Neural progenitor cell (in vitro differentiated cells): ENCODE results near the gene SOHLH2. TPM values are rescaled to one million over a fixed set of nuclear protein-coding genes. Genes with fewer than 3 reads are reported as not detected.

Experiments used
- DNase-seq: peaks from one replicate; pipeline ENCODE4 v3.0.0-alpha.2; 2016; ENCODE audit warnings: low spot score
- H2AFZ ChIP-seq: fragments of 200-600 bp; sonication (generic); replicated peaks from 2 replicates; pipeline ENCODE4 v1.6.1; 2016; ENCODE audit warnings: antibody characterized with exemption
- H3F3A ChIP-seq: fragments of 200-600 bp; sonication (generic); 2 replicates; pipeline ENCODE4 v1.6.1; 2016; ENCODE audit warnings: antibody characterized with exemption, low read depth
- H3K27ac ChIP-seq: fragments of 200-600 bp; sonication (generic); 2 replicates; pipeline ENCODE4 v1.5.1; 2016; ENCODE audit warnings: mild to moderate bottlenecking
- H3K27me3 ChIP-seq: fragments of 200-600 bp; sonication (generic); 2 replicates; pipeline ENCODE4 v1.6.1; 2016; ENCODE audit warnings: mild to moderate bottlenecking, moderate library complexity
- H3K36me3 ChIP-seq: fragments of 200-600 bp; sonication (generic); 2 replicates; pipeline ENCODE4 v1.5.1; 2016
- H3K4me1 ChIP-seq: fragments of 200-600 bp; sonication (generic); 2 replicates; pipeline ENCODE4 v1.6.1; 2016; ENCODE audit warnings: mixed run types
- H3K4me2 ChIP-seq: fragments of 200-600 bp; sonication (generic); 2 replicates; pipeline ENCODE4 v1.6.1; 2016
- H3K4me3 ChIP-seq: fragments of 200-600 bp; sonication (generic); 2 replicates; pipeline ENCODE4 v1.5.1; 2016
- H3K79me2 ChIP-seq: fragments of 200-600 bp; sonication (generic); 2 replicates; pipeline ENCODE4 v1.6.1; 2016; ENCODE audit warnings: low read depth
- H3K9ac ChIP-seq: fragments of 200-600 bp; sonication (generic); 2 replicates; pipeline ENCODE4 v1.6.1; 2016
- H3K9me3 ChIP-seq: fragments of 200-600 bp; sonication (generic); 2 replicates; pipeline ENCODE4 v1.5.1; 2016; ENCODE audit warnings: low read depth
- H4K20me1 ChIP-seq: fragments of 200-600 bp; sonication (generic); 2 replicates; pipeline ENCODE4 v1.6.1; 2016; ENCODE audit warnings: low read depth
- H3K27ac Mint-ChIP-seq: 3 replicates; pipeline ENCODE4 v1.8.0; 2021; ENCODE audit warnings: mixed read lengths
- H3K27me3 Mint-ChIP-seq: 2 replicates; pipeline ENCODE4 v1.8.0; 2022; ENCODE audit warnings: low read depth, mild to moderate bottlenecking, inconsistent platforms, moderate library complexity, mixed read lengths; ENCODE audit not compliant: insufficient read depth
- H3K36me3 Mint-ChIP-seq: 3 replicates; pipeline ENCODE4 v1.8.0; 2021; ENCODE audit warnings: mixed read lengths
- H3K4me1 Mint-ChIP-seq: 3 replicates; pipeline ENCODE4 v1.8.0; 2021; ENCODE audit warnings: mixed read lengths
- H3K4me3 Mint-ChIP-seq: 3 replicates; pipeline ENCODE4 v1.8.0; 2021; ENCODE audit warnings: mild to moderate bottlenecking, moderate library complexity, mixed read lengths
- H3K9me3 Mint-ChIP-seq: 3 replicates; pipeline ENCODE4 v1.8.0; 2020; ENCODE audit warnings: mixed read lengths
- CTCF ChIP-seq: fragments of 200-600 bp; sonication (generic); IDR thresholded peaks from 2 replicates; pipeline ENCODE4 v1.5.1; 2017; ENCODE audit warnings: antibody characterized with exemption, mild to moderate bottlenecking
- EZH2 ChIP-seq: fragments of 200-600 bp; sonication (generic); IDR thresholded peaks from 2 replicates; pipeline ENCODE4 v1.6.1; 2017; ENCODE audit warnings: antibody characterized with exemption, mild to moderate bottlenecking, moderate library complexity
- EZH2phosphoT487 ChIP-seq: fragments of 200-600 bp; sonication (generic); IDR thresholded peaks from 2 replicates; pipeline ENCODE4 v1.6.1; 2017; ENCODE audit warnings: antibody characterized with exemption
- total RNA-seq: library from RNA; depleted of rRNA; stranded (reverse); fragments of >200 nt; gene quantifications from 2 replicates; pipeline ENCODE4 v1.2.3, GENCODE V29; 2015; ENCODE audit warnings: low replicate concordance

SOHLH2 gene, protein sequence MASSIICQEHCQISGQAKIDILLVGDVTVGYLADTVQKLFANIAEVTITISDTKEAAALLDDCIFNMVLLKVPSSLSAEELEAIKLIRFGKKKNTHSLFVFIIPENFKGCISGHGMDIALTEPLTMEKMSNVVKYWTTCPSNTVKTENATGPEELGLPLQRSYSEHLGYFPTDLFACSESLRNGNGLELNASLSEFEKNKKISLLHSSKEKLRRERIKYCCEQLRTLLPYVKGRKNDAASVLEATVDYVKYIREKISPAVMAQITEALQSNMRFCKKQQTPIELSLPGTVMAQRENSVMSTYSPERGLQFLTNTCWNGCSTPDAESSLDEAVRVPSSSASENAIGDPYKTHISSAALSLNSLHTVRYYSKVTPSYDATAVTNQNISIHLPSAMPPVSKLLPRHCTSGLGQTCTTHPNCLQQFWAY
- 1.1 and 1.4 TPM in 2 replicates for total RNA-seq

GRCh38 chr13:36214163-36214921, at the start of gene SOHLH2:
TSS of gene SOHLH2 (minus strand) at chr13:36214556. CDS start at chr13:36214526, 30 bp downstream.
- H2AFZ ChIP-seq = peak within 1 kb of the TSS; percentile 77
- peaks cover 21% of the 10 kb centered on the region for H3F3A ChIP-seq
- peaks cover 22% of the 10 kb centered on the region for H3K4me1 Mint-ChIP-seq
- H3K9me3 ChIP-seq = no peaks in the 10 kb centered on the region
- no peaks in the 10 kb centered on the region for H4K20me1 ChIP-seq
- no peaks in the 10 kb centered on the region for H3K36me3 ChIP-seq
- H3K79me2 ChIP-seq = no peaks in the 10 kb centered on the region
- H3K9me3 Mint-ChIP-seq = peaks cover 20% of the 10 kb centered on the region
- H3K4me1 ChIP-seq = peaks cover 21% of the 10 kb centered on the region
- peaks cover 4% of the 10 kb centered on the region for H3K27me3 Mint-ChIP-seq
- H3K4me2 ChIP-seq = no peak within 1 kb of the TSS
- H3K27me3 ChIP-seq = no peaks in the 10 kb centered on the region
- H3K27ac ChIP-seq = peak within 1 kb of the TSS; percentile 59
- DNase-seq = no peak
- no peak for TF ChIP-seq EZH2phosphoT487
- no peak for TF ChIP-seq CTCF
- no peak for TF ChIP-seq EZH2
- H3K9ac ChIP-seq = no peak within 1 kb of the TSS
- no peak within 1 kb of the TSS for H3K4me3 ChIP-seq
- no peak within 1 kb of the TSS for H3K4me3 Mint-ChIP-seq
- no peaks in the 10 kb centered on the region for H3K36me3 Mint-ChIP-seq
- H3K27ac Mint-ChIP-seq = peak within 1 kb of the TSS; percentile 73

DNA sequence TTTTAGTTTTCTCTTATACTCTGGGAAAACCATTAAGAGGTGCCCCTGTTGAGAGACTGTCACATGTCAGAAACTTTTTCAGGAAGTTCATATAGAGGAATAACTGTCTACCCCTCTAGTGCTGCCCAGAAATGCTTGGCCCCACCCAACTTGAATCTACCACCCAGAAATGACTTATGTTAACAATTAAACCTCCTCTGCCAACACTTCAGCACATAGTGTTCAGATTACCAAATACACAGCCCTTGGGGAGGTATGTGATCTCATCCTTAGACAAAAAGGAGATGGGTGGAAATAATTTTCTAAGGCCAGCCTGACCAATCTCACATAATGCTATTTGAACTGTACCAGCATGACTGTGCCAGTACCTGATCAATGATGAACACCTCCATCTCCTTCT, 47.6 kb upstream of the SOHLH2 start:
- Mint-ChIP-seq H3K27ac (no peak overlapping the region), H3K27me3 (no peaks in the 10 kb centered on the region), H3K36me3 (no peaks in the 10 kb centered on the region), H3K4me1 (no peaks in the 10 kb centered on the region), H3K4me3 (no peak overlapping the region), H3K9me3 (no peaks in the 10 kb centered on the region)
- Histone ChIP-seq H4K20me1 (no peaks in the 10 kb centered on the region), H3K79me2 (no peaks in the 10 kb centered on the region), H2AFZ (no peak overlapping the region), H3K27me3 (no peaks in the 10 kb centered on the region), H3K4me2 (no peak overlapping the region), H3K27ac (no peak overlapping the region), H3K36me3 (no peaks in the 10 kb centered on the region), H3K9me3 (no peaks in the 10 kb centered on the region), H3K4me1 (no peaks in the 10 kb centered on the region), H3F3A (no peaks in the 10 kb centered on the region), H3K9ac (no peak overlapping the region), H3K4me3 (no peak overlapping the region)
- no peak for TF ChIP-seq CTCF
- TF ChIP-seq EZH2phosphoT487 = no peak
- no peak for TF ChIP-seq EZH2
- no peak for DNase-seq

DNA sequence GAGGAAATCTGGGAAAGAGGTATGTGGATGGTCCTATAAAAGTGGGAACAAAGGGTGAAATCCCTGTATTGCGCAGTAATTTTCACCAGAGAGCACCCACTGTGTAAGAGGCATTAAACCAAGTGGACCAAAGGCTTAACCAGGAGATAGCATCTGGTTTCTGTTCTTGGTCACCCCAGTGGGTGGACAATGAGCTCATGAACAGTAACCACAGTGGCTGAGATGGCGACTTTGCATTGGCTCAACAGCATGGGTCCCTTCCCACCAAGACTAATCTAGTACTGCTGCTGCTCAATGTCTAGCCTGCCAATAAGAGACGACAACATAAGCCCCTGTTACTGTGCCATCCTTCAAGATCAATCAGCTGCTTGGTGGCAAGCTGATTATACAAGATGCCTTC, 46.7 kb upstream of the SOHLH2 start:
- Mint-ChIP-seq H3K27me3 (no peaks in the 10 kb centered on the region), H3K4me3 (no peak overlapping the region), H3K27ac (no peak overlapping the region), H3K4me1 (no peaks in the 10 kb centered on the region), H3K9me3 (no peaks in the 10 kb centered on the region), H3K36me3 (no peaks in the 10 kb centered on the region)
- Histone ChIP-seq H3K4me3 (no peak overlapping the region), H3K27me3 (no peaks in the 10 kb centered on the region), H3K4me2 (no peak overlapping the region), H2AFZ (no peak overlapping the region), H3K79me2 (no peaks in the 10 kb centered on the region), H3F3A (no peaks in the 10 kb centered on the region), H3K9me3 (no peaks in the 10 kb centered on the region), H3K9ac (no peak overlapping the region), H3K36me3 (no peaks in the 10 kb centered on the region), H3K4me1 (no peaks in the 10 kb centered on the region), H3K27ac (no peak overlapping the region), H4K20me1 (no peaks in the 10 kb centered on the region)
- TF ChIP-seq EZH2phosphoT487 (no peak), CTCF (no peak), EZH2 (no peak)
- DNase-seq = no peak
